K562 (cell line): Measurements from ENCODE around the gene MASP1. TPM values are rescaled to one million over a fixed set of nuclear protein-coding genes. Genes with fewer than 3 reads are reported as not detected.

Experiments used
- ATAC-seq: fragments of 200-7000 bp; cut with Tn5 transposase; 3 replicates; pipeline ENCODE4 v1.9.1; 2020; ENCODE audit warnings: moderate library complexity
- BruUV-seq: library from RNA; stranded (reverse); fragments of 400-500 nt; replicated peaks from 2 replicates; lab custom pipeline; 2021; lab: Mats Ljungman, UMichigan
- CTCF ChIA-PET: fragments of 300-600 bp; formaldehyde crosslinking; extraction: SDS; loops from one replicate; lab custom pipeline; 2021; ENCODE audit warnings: low intra/inter-chr PET ratio; lab: Yijun Ruan, JAX
- POLR2A ChIA-PET: fragments of 300-600, 350-650 bp; sonication (Branson Sonifier 250); formaldehyde crosslinking; extraction: SDS; loops from one replicate; lab custom pipeline; 2021; ENCODE audit warnings: antibody characterized with exemption, inconsistent platforms; lab: Yijun Ruan, JAX
- DNase-seq, 4 experiments: peaks; one replicate each; pipeline versions ENCODE4 v3.0.0 to v3.0.0-alpha.2; 2011 to 2018; ENCODE audit warnings: low spot score in 3 of 4, mixed read lengths in 3 of 4; ENCODE audit errors: extremely low read depth in 1 of 4
- FAIRE-seq: peaks from 2 replicates; lab custom pipeline; 2011; peaks lifted over from hg19 to GRCh38; lab: Jason Lieb, UNC
- H2AFZ ChIP-seq: 2 replicates; pipeline ENCODE4 v1.6.0; 2011; ENCODE audit warnings: low read depth, low read length, control low read depth, inconsistent platforms
- H3K27ac ChIP-seq: fragments of 200-600 bp; 3 replicates; pipeline ENCODE4 v1.8.0; 2011; ENCODE audit warnings: low read depth, mild to moderate bottlenecking, control low read depth, inconsistent platforms, low read length, moderate library complexity, mixed read lengths; ENCODE audit errors: extremely low read depth
- H3K27me3 ChIP-seq, 2 experiments: fragments of 300-600 bp in 1 of 2; 2 replicates in 1 of 2; 3 replicates in 1 of 2; pipeline versions ENCODE4 v1.6.0 to v1.8.0; 2011; ENCODE audit warnings: inconsistent platforms in 2 of 2, low read length in 2 of 2, mild to moderate bottlenecking in 1 of 2, mixed read lengths in 1 of 2, moderate library complexity in 1 of 2; ENCODE audit not compliant: control insufficient read depth in 2 of 2, insufficient read depth in 2 of 2
- H3K36me3 ChIP-seq: fragments of 300-600 bp; 3 replicates; pipeline ENCODE4 v1.8.0; 2011; ENCODE audit warnings: mild to moderate bottlenecking, low read length, inconsistent platforms; ENCODE audit not compliant: control insufficient read depth, insufficient read depth
- H3K4me1 ChIP-seq, 2 experiments: fragments of 200-600 bp in 1 of 2; replicated peaks in 1 of 2; 2 replicates in 1 of 2; 3 replicates in 1 of 2; pipeline versions ENCODE4 v1.5.1 to v1.8.0; 2011; ENCODE audit warnings: inconsistent platforms in 2 of 2, low read length in 2 of 2, mild to moderate bottlenecking in 1 of 2, mixed read lengths in 1 of 2, moderate library complexity in 1 of 2; ENCODE audit not compliant: control insufficient read depth in 2 of 2, insufficient read depth in 2 of 2
- H3K4me2 ChIP-seq: 2 replicates; pipeline ENCODE4 v1.6.1; 2011; ENCODE audit warnings: low read length, control low read depth, inconsistent platforms, mixed read lengths; ENCODE audit not compliant: insufficient read depth
- H3K4me3 ChIP-seq: fragments of 200-600 bp; sonication (generic), shearing (Covaris generic); 2 replicates; pipeline ENCODE4 v1.5.1; 2016; ENCODE audit warnings: control low read depth, inconsistent platforms
- H3K79me2 ChIP-seq: fragments of 200-600 bp; 3 replicates; pipeline ENCODE4 v1.8.0; 2011; ENCODE audit warnings: low read length, inconsistent platforms; ENCODE audit not compliant: control insufficient read depth, insufficient read depth
- H3K9ac ChIP-seq, 2 experiments: 2 replicates each; pipeline versions ENCODE4 v1.6.0 to v1.6.1; 2011; ENCODE audit warnings: low read depth in 2 of 2, low read length in 2 of 2, control low read depth in 1 of 2, inconsistent platforms in 1 of 2, mild to moderate bottlenecking in 1 of 2, mixed read lengths in 1 of 2; ENCODE audit not compliant: insufficient read depth in 1 of 2
- H3K9me1 ChIP-seq: one replicate; pipeline ENCODE4 v1.6.0; 2011; ENCODE audit warnings: inconsistent platforms, mild to moderate bottlenecking, low read length, moderate library complexity; ENCODE audit not compliant: control insufficient read depth, insufficient read depth
- H3K9me3 ChIP-seq: replicated peaks from 2 replicates; pipeline ENCODE4 v1.5.1; 2011; ENCODE audit warnings: low read depth, low read length, inconsistent platforms; ENCODE audit not compliant: control insufficient read depth, insufficient read depth
- H4K20me1 ChIP-seq: replicated peaks from 2 replicates; pipeline ENCODE4 v1.6.1; 2011; ENCODE audit warnings: low read length, inconsistent platforms, mixed read lengths; ENCODE audit not compliant: control insufficient read depth, insufficient read depth
- CREBBP ChIP-seq: IDR thresholded peaks from one replicate; pipeline ENCODE4 v1.6.1; 2012; ENCODE audit warnings: low read depth, mild to moderate bottlenecking, control low read depth, inconsistent platforms, low read length
- MBD2 ChIP-seq: sonication (generic); IDR thresholded peaks from 2 replicates; pipeline ENCODE4 v1.6.1; 2016; ENCODE audit warnings: low read depth, borderline replicate concordance
- MED1 ChIP-seq: sonication (generic); formaldehyde crosslinking; IDR thresholded peaks from 2 replicates; pipeline ENCODE4 v1.8.1; 2023; ENCODE audit warnings: missing genetic modification reagents, borderline replicate concordance
- NKRF ChIP-seq: fragments of 450-650 bp; IDR thresholded peaks from 2 replicates; pipeline ENCODE4 v1.6.1; 2016; ENCODE audit warnings: borderline replicate concordance
- SMARCC2 ChIP-seq: fragments of 450-650 bp; IDR thresholded peaks from 2 replicates; pipeline ENCODE4 v1.6.1; 2017; ENCODE audit warnings: antibody characterized with exemption, moderate library complexity, mild to moderate bottlenecking, low read depth
- in situ Hi-C: fragments of 300-500 bp; cut with MboI; formaldehyde crosslinking; loops from 4 replicates; pipeline ENCODE4 v1.15.0; 2018; ENCODE audit warnings: inconsistent platforms, mixed read lengths
- intact Hi-C: fragments of 100-400 bp; cut with micrococcal nuclease; formaldehyde crosslinking; loops from 2 replicates; pipeline ENCODE4 v1.14.2; 2022
- polyA plus RNA-seq, 8 experiments: library from polyadenylated mRNA; depleted of rRNA in 4 of 8; stranded (reverse) in 5 of 8; unstranded in 3 of 8; fragments of >200 nt; fragmentation: Nextera tagmentation in 2 of 8; fragmentation: Illumina TruSeq in 1 of 8; extraction: Ambion mirVana in 2 of 8; extraction: Trizol in 1 of 8; gene quantifications; 2 replicates each; pipeline versions ENCODE4 v1.2.1 to v1.2.3, GENCODE V29; 2011 to 2014; ENCODE audit warnings: inconsistent platforms in 1 of 8, missing spikeins in 1 of 8
- total RNA-seq, 7 experiments: library from RNA; depleted of rRNA in 6 of 7; stranded (reverse); fragments of >200 nt in 6 of 7; fragmentation: Illumina TruSeq in 2 of 7; extraction: Trizol in 2 of 7; gene quantifications; 2 replicates each; pipeline versions ENCODE4 v1.2.1 to v1.2.3, GENCODE V29; 2011 to 2021; ENCODE audit warnings: low replicate concordance in 1 of 7
- TF ChIP-seq, protein P1 (sequence below): fragments of 250-450 bp; sonication (Bioruptor Pico); IDR thresholded peaks from 2 replicates; pipeline ENCODE4 v1.4.0; 2020
- TF ChIP-seq, protein P2 (sequence below): conservative IDR thresholded peaks from 2 replicates; pipeline ENCODE4 v1.6.1; 2011; ENCODE audit warnings: low read depth, mild to moderate bottlenecking, low read length; ENCODE audit not compliant: control insufficient read depth

The MASP1 gene
- total and polyA plus RNA-seq, 9 of the 15 experiments (the other 6 are each of a cell fraction or from before 2014, with no cell fraction given) = 0.03 to 0.24 (median 0.20) TPM; not detected in 3

DNA sequence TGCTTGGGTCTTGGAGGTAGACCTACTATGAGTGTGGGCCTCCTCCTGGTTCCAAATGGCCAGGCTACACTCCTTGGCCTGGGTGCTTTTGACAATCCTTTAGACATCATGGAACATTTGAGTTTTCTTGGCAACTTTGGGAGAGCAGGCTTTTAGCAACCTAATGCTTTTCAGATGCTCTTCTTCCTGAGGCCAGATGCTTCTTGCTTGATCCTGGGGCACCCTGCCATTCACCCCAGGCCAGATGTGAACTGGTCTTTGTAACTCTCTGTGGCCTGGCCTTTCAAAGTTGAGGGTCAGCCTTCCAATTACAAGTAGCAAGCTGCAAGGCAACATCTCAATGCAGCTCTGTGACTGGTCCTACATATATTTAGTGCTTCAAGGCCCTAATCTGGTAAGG lies 53.8 kb downstream of the MASP1 start:
- Histone ChIP-seq H3K9me1 (no peaks in the 10 kb centered on the region), H4K20me1 (no peaks in the 10 kb centered on the region), H2AFZ (no peak overlapping the region), H3K4me1 (no peaks in the 10 kb centered on the region), H3K4me2 (no peak overlapping the region), H3K36me3 (no peaks in the 10 kb centered on the region), H3K4me3 (no peak overlapping the region), H3K9ac (no peak overlapping the region), H3K27me3 (peaks cover 0 to 39% of the 10 kb centered on the region in 2 experiments; a peak in 4 of 5 replicates), H3K9me3 (no peaks in the 10 kb centered on the region), H3K27ac (no peak overlapping the region), H3K79me2 (no peaks in the 10 kb centered on the region)
- intact Hi-C loops (no loop called here), in situ Hi-C loops (no loop called here)
- BruUV-seq = no TSS peak
- DNase-seq (no peak), FAIRE-seq (no peak), ATAC-seq (no peak)
- ChIA-PET POLR2A (interaction anchor here (0.6 kb wide), 1 partner anchor 227 kb away, joined by 4 read pairs; no protein-coding TSS in a partner anchor), CTCF (no interaction called here)
- TF ChIP-seq, protein P1, sequence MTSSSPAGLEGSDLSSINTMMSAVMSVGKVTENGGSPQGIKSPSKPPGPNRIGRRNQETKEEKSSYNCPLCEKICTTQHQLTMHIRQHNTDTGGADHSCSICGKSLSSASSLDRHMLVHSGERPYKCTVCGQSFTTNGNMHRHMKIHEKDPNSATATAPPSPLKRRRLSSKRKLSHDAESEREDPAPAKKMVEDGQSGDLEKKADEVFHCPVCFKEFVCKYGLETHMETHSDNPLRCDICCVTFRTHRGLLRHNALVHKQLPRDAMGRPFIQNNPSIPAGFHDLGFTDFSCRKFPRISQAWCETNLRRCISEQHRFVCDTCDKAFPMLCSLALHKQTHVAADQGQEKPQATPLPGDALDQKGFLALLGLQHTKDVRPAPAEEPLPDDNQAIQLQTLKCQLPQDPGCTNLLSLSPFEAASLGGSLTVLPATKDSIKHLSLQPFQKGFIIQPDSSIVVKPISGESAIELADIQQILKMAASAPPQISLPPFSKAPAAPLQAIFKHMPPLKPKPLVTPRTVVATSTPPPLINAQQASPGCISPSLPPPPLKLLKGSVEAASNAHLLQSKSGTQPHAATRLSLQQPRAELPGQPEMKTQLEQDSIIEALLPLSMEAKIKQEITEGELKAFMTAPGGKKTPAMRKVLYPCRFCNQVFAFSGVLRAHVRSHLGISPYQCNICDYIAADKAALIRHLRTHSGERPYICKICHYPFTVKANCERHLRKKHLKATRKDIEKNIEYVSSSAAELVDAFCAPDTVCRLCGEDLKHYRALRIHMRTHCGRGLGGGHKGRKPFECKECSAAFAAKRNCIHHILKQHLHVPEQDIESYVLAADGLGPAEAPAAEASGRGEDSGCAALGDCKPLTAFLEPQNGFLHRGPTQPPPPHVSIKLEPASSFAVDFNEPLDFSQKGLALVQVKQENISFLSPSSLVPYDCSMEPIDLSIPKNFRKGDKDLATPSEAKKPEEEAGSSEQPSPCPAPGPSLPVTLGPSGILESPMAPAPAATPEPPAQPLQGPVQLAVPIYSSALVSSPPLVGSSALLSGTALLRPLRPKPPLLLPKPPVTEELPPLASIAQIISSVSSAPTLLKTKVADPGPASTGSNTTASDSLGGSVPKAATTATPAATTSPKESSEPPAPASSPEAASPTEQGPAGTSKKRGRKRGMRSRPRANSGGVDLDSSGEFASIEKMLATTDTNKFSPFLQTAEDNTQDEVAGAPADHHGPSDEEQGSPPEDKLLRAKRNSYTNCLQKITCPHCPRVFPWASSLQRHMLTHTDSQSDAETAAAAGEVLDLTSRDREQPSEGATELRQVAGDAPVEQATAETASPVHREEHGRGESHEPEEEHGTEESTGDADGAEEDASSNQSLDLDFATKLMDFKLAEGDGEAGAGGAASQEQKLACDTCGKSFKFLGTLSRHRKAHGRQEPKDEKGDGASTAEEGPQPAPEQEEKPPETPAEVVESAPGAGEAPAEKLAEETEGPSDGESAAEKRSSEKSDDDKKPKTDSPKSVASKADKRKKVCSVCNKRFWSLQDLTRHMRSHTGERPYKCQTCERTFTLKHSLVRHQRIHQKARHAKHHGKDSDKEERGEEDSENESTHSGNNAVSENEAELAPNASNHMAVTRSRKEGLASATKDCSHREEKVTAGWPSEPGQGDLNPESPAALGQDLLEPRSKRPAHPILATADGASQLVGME (CRISPR knock-in tag) = no peak
- TF ChIP-seq CREBBP = no peak
- TF ChIP-seq NKRF = no peak
- no peak for TF ChIP-seq MED1 (CRISPR knock-in tag)
- no peak for TF ChIP-seq SMARCC2
- TF ChIP-seq, protein P2, sequence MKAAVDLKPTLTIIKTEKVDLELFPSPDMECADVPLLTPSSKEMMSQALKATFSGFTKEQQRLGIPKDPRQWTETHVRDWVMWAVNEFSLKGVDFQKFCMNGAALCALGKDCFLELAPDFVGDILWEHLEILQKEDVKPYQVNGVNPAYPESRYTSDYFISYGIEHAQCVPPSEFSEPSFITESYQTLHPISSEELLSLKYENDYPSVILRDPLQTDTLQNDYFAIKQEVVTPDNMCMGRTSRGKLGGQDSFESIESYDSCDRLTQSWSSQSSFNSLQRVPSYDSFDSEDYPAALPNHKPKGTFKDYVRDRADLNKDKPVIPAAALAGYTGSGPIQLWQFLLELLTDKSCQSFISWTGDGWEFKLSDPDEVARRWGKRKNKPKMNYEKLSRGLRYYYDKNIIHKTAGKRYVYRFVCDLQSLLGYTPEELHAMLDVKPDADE = no peak
- no peak for TF ChIP-seq MBD2
- TF ChIP-seq, all 486 proteins: peak for 0
